ENCODE data around the gene GLB1L3. TPM values are rescaled to one million over a fixed set of nuclear protein-coding genes. Genes with fewer than 3 reads are reported as not detected.

Gene GLB1L3
- total and polyA plus RNA-seq, 2 donors (not counting 3 experiments of a cell fraction or from before 2014, with no cell fraction given), result not detected

DNA sequence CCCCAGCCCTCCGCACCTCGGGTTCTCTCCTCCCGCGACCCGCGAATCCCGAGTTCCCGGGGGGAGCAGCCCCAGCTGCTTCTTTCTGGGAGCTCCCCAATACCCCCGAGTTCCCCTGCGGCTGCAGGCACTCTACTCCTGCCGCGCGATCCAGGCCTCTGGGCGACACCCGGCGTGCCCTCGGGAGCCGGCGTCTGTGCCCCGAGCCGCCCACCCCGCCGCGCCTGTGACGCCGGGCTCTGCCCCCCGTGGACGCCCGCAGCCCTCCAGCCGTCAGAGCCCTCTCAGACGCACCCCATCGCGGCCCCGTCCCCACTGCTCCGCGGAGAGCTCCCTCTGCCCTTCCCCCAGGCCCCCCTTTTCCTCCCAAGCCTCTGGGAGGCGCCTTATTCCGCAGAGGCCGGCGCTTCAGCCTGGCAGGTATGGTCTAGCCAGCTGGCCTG, 56.0 kb downstream of the GLB1L3 start:
- Histone ChIP-seq H3K36me3 (ENCODE audit: control insufficient read depth in 2 of 2, extremely low read depth in 1 of 2, insufficient read depth in 2 of 2, low read length in 2 of 2) (no peaks in the 10 kb centered on the region), H3K9me3 (replicated peaks; ENCODE audit: control insufficient read depth, insufficient read depth, low read length) (no peaks in the 10 kb centered on the region), H4K20me1 (replicated peaks; ENCODE audit: control insufficient read depth, extremely low read depth, insufficient read depth, low read length) (no peaks in the 10 kb centered on the region), H3K79me2 (ENCODE audit: control insufficient read depth, insufficient read depth, low read length) (no peaks in the 10 kb centered on the region), H3K27ac (ENCODE audit: insufficient read depth, low read depth, low read length) (no peak overlapping the region), H3K9me1 (replicated peaks; ENCODE audit: control insufficient read depth, extremely low read depth, insufficient read depth, low read length) (no peaks in the 10 kb centered on the region), H3K4me2 (ENCODE audit: insufficient read depth, low read length) (peak overlapping the region; percentile 34), H3K4me1 (ENCODE audit: control insufficient read depth, extremely low read depth, insufficient read depth, low read length) (peaks cover 4% of the 10 kb centered on the region), H2AFZ (ENCODE audit: low read depth, low read length) (peak overlapping the region; percentile 56), H3K9ac (replicated peaks; ENCODE audit: extremely low read depth, insufficient read depth, low read length) (no peak overlapping the region), H3K27me3 (ENCODE audit: control insufficient read depth in 2 of 2, insufficient read depth in 2 of 2, low read length in 2 of 2) (peaks cover 16 to 17% of the 10 kb centered on the region in 2 experiments), H3K4me3 (replicated peaks in 1 of 3; ENCODE audit: insufficient read depth in 1 of 3, low read depth in 1 of 3, low read length in 3 of 3) (peak overlapping the region in 2 of 3 experiments; percentile 3 to 37)
- intact Hi-C loops (cut with micrococcal nuclease), result loop anchor here (5.0 to 10.0 kb wide), 2 partner anchors 80 to 297 kb away; partner anchors contain the start of genes ACAD8 and THYN1
- no peak for TF ChIP-seq MYC (IDR thresholded peaks at IDR 0.05; ENCODE audit: low read depth, low read length)
- TF ChIP-seq POLR2AphosphoS5 (IDR thresholded peaks at IDR 0.05; ENCODE audit: insufficient read depth, low read depth, low read length), result no peak
- no peak for TF ChIP-seq JUN (IDR thresholded peaks at IDR 0.05; ENCODE audit: borderline replicate concordance, insufficient read depth, insufficient read length, low read depth)
- no peak for TF ChIP-seq GATA2 (IDR thresholded peaks at IDR 0.05; ENCODE audit: insufficient read depth, insufficient read length, low read depth, low read length)
- no peak for TF ChIP-seq EZH2 (IDR thresholded peaks at IDR 0.05; ENCODE audit: borderline replicate concordance, low read depth, low read length, severe bottlenecking)
- TF ChIP-seq FOS (IDR thresholded peaks at IDR 0.05; ENCODE audit: borderline replicate concordance, insufficient read depth, low read length), result no peak
- TF ChIP-seq POLR2A (IDR thresholded peaks at IDR 0.05; ENCODE audit: low read depth, low read length), result no peak
- TF ChIP-seq MAX (IDR thresholded peaks at IDR 0.05; ENCODE audit: insufficient read depth, insufficient read length), result no peak
- TF ChIP-seq CTCF (IDR thresholded peaks at IDR 0.05; ENCODE audit: extremely low read depth in 1 of 2, insufficient read depth in 1 of 2, low read depth in 1 of 2, low read length in 2 of 2), result no peak
- ChIA-PET CTCF (no interaction called here), POLR2A (no interaction called here)
- dilution Hi-C loops (cut with MboI; ENCODE audit: extremely low pct_ligation_motif_present, low sequenced_read_pairs), result no loop called here
- BruUV-seq (replicated peaks), result no TSS peak
- DNase-seq (ENCODE audit: low read depth, low spot score) (no peak), FAIRE-seq (no peak)
